Ishikawa (cell line): ENCODE results near the gene ZNF26.

Experiments used
- EP300 ChIP-seq: IDR thresholded peaks from 2 replicates; pipeline ENCODE4 v1.6.1; 2012; ENCODE audit warnings: borderline replicate concordance
- FOXM1 ChIP-seq: IDR thresholded peaks from 2 replicates; pipeline ENCODE4 v1.6.1; 2012; ENCODE audit warnings: low read depth, borderline replicate concordance
- NFIC ChIP-seq: IDR thresholded peaks from 2 replicates; pipeline ENCODE4 v1.6.1; 2012
- TCF12 ChIP-seq: IDR thresholded peaks from 2 replicates; pipeline ENCODE4 v1.6.1; 2012; ENCODE audit warnings: low read depth
- TEAD4 ChIP-seq: IDR thresholded peaks from 2 replicates; pipeline ENCODE4 v1.6.1; 2012
- YY1 ChIP-seq: IDR thresholded peaks from 2 replicates; pipeline ENCODE4 v1.6.1; 2012; ENCODE audit warnings: low read depth
- ZBTB7A ChIP-seq: IDR thresholded peaks from 2 replicates; pipeline ENCODE4 v1.6.1; 2012; ENCODE audit warnings: low read depth
- TF ChIP-seq, protein P1 (sequence below): IDR thresholded peaks from 2 replicates; pipeline ENCODE4 v1.6.1; 2012

DNA sequence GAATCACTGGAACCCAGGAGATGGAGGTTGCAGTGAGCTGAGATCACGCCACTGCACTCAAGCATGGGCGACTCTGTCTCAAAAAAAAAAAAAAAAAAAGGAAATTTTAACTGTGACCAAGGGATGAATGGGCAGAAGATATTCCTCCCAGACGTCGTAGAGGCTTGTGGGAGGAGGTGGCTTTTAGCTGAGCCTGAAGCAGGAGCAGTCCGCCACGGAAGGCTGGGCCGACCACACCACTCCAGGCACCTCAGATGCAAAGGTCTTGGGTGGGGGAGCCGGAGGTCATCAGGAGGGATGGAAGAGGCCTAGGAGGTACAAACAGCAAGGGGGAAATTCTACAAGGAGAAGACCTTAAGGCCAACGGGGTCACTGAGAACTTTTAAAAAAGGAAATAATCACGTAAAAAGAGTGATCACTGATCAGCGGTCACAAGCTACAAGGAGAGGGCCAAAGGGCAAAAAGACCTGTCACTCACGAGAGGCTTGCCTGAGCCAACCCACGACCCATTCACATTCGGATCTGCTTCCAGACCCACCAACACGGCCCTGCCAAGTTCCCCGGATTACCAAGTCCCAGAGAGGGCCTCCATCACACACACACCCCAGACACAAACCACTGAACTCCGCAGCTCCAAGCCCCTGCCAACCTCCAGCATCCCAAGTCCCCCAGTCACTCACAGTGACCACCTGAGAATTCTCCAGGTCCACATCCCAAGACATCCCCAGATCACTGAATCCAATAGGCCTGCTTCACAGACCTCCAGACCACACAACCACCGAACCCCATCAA is 33.6 kb upstream of the ZNF26 start:
- no peak for TF ChIP-seq EP300
- no peak for TF ChIP-seq TEAD4
- TF ChIP-seq FOXM1: no peak
- TF ChIP-seq ZBTB7A: no peak
- no peak for TF ChIP-seq TCF12
- no peak for TF ChIP-seq NFIC
- TF ChIP-seq, protein P1, sequence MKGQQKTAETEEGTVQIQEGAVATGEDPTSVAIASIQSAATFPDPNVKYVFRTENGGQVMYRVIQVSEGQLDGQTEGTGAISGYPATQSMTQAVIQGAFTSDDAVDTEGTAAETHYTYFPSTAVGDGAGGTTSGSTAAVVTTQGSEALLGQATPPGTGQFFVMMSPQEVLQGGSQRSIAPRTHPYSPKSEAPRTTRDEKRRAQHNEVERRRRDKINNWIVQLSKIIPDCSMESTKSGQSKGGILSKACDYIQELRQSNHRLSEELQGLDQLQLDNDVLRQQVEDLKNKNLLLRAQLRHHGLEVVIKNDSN: no peak
- no peak for TF ChIP-seq YY1
